ENCODE measurements around the gene SEMA6D. TPM values are rescaled to one million over a fixed set of nuclear protein-coding genes. Genes with fewer than 3 reads are reported as not detected.

Gene SEMA6D
- total RNA-seq, 1 experiment from 2014 or later, result 15.8 TPM

GRCh38 chr15:47773143-47773542, 55.8 kb downstream of the SEMA6D start:
- Histone ChIP-seq H4K20me1 (ENCODE audit: control insufficient read depth, insufficient read depth, insufficient read length) (no peaks in the 10 kb centered on the region), H2BK5ac (ENCODE audit: insufficient read length, low read length) (no peak overlapping the region), H3K23me2 (ENCODE audit: insufficient read length, low read depth, low read length, poor library complexity, severe bottlenecking) (no peaks in the 10 kb centered on the region), H2BK12ac (ENCODE audit: insufficient read length, low read depth, low read length) (no peak overlapping the region), H3K18ac (ENCODE audit: insufficient read length, low read depth, low read length) (no peak overlapping the region), H3K4ac (ENCODE audit: low read depth, low read length) (no peak overlapping the region), H3K56ac (ENCODE audit: insufficient read length, low read depth, low read length) (no peak overlapping the region), H2BK120ac (ENCODE audit: low read depth, low read length, poor library complexity, severe bottlenecking) (no peak overlapping the region), H3K9me3 (ENCODE audit: control insufficient read depth, low read depth, low read length) (no peaks in the 10 kb centered on the region), H3K4me2 (ENCODE audit: insufficient read depth, insufficient read length, low read length) (no peak overlapping the region), H3K23ac (ENCODE audit: insufficient read length, low read depth, low read length) (no peak overlapping the region), H3K9ac (ENCODE audit: extremely low read depth, insufficient read length, low read length) (no peak overlapping the region), H4K5ac (ENCODE audit: insufficient read length, low read depth, low read length) (no peak overlapping the region), H4K8ac (replicated peaks; ENCODE audit: insufficient read length, low read depth, low read length) (no peak overlapping the region), H3K79me1 (ENCODE audit: insufficient read depth, low read depth, low read length, poor library complexity, severe bottlenecking) (no peaks in the 10 kb centered on the region), H3K27ac (ENCODE audit: insufficient read length, low read depth, low read length) (no peak overlapping the region), H2AK5ac (ENCODE audit: insufficient read length, low read length) (no peak overlapping the region), H3K79me2 (ENCODE audit: insufficient read depth, low read length) (no peaks in the 10 kb centered on the region), H2AFZ (ENCODE audit: low read length) (no peak overlapping the region), H3T11ph (ENCODE audit: low read length) (no peak overlapping the region), H4K91ac (ENCODE audit: insufficient read length, low read depth, low read length) (no peak overlapping the region), H3K14ac (ENCODE audit: insufficient read depth, low read length) (no peak overlapping the region), H3K27me3 (ENCODE audit: insufficient read depth, low read length) (no peaks in the 10 kb centered on the region), H3K4me1 (ENCODE audit: insufficient read depth, low read length) (no peaks in the 10 kb centered on the region), H2BK15ac (ENCODE audit: low read depth, low read length) (no peak overlapping the region), H2BK20ac (ENCODE audit: low read depth, low read length, poor library complexity, severe bottlenecking) (no peak overlapping the region)
- H3K27ac Mint-ChIP-seq, result 0 out of 7 replicates have a peak overlapping the region, but pooled peaks of 1 of the 3 experiments have one; percentile 60
- H3K4me1 Mint-ChIP-seq, result peaks cover 48 to 49% of the 10 kb centered on the region in 2 experiments
- peaks cover 2 to 3% of the 10 kb centered on the region in 2 experiments; a peak in 2 of 5 replicates for H3K9me3 Mint-ChIP-seq
- no peak for DNase-seq
- H3K4me3 Mint-ChIP-seq, result no peak overlapping the region
- peaks cover 13 to 46% (median 35%) of the 10 kb centered on the region in 3 experiments for H3K36me3 Mint-ChIP-seq (ENCODE audit: insufficient read depth in 1 of 3, low read depth in 3 of 3)
- TF ChIP-seq CTCF (conservative IDR thresholded peaks at IDR 0.05), result no peak
- H3K27me3 Mint-ChIP-seq (ENCODE audit: low read depth), result no peaks in the 10 kb centered on the region
- WGBS (ENCODE audit: extremely low coverage, insufficient read length, low lambda C conversion rate), result no CpG with 5 or more reads among the region's 6 CpGs

Measured in H9 (cell line).